HG03378 (cell line): ENCODE measurements around the gene SRSF12.
"Not testable (repeated sequence)": the region's sequence is repeated elsewhere in the genome, so short reads cannot be mapped to it uniquely, and the experiment has no call there.

Experiments
- ATAC-seq: cut with Tn5 transposase; IDR thresholded peaks from one replicate; pipeline ENCODE4 v1.9.1; 2021; ENCODE audit warnings: mild to moderate bottlenecking, moderate library complexity; ENCODE audit not compliant: unreplicated experiment

The SRSF12 gene

DNA sequence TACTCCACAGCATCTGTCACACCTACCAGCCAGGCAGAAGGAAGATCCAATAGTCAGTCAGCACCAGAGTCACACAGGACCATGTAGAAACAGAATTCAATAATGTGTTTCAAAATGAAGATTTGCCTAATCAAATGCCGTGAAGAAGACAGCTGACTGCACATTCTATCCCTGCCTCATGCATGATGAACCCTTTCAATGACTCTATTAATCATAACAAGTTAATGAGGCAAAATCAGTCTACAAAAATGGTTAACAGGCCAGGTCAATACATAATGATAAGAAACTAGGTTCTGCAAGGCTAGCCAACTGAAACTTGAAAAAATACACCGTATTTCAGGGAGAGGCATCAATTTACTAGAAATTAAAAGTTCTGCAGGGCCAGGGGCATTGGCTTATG, 44.0 kb downstream of the SRSF12 start:
- ATAC-seq, result no peak

DNA sequence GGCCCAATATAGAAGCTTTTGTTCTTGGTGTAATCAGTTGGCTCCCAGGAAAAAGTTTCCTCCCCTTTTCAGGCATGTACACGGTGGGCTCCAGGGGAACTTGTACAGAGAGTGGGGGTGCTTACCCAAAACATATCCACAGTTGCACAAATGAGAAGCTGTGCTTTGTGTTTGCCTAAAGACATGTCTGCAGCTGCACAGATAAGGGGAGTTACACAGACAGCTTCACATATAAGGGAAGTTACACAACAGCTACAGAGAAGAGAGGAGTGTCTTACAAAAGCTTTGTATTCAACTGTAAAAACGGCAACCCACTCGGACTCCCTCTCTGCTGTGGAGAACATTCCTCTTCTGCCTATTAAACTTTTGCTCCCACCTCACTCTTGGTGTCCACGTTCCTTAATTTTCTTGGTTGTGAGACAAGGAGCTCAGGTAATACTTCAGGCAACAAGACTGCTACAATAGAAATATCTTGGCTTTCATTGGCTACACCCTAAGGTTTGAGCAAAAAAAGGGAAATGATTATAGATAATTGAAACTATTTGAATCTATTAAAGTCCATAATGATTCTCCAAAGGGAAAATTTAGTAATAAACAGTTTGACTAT, 44.8 kb downstream of the SRSF12 start:
- no peak for ATAC-seq

DNA sequence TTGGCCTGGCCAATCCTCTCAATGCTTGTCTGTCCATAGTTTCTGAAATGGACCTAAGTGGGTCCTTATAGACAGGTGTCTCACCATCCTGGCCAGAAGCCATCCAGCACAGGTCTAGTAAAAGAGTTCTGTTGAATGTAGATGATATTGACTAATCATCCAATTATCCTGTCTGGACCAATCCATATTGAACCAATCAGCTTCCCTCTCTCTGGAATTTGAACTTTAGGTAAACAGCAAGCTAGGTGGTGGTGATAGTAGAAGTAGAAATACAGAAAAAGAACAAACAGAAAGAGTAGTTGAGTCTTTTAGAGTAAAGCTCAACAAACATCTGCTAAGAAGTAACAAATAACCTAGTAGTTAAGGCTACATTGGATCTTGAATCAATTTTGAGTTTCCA, 46.8 kb downstream of the SRSF12 start:
- ATAC-seq, result no peak

DNA sequence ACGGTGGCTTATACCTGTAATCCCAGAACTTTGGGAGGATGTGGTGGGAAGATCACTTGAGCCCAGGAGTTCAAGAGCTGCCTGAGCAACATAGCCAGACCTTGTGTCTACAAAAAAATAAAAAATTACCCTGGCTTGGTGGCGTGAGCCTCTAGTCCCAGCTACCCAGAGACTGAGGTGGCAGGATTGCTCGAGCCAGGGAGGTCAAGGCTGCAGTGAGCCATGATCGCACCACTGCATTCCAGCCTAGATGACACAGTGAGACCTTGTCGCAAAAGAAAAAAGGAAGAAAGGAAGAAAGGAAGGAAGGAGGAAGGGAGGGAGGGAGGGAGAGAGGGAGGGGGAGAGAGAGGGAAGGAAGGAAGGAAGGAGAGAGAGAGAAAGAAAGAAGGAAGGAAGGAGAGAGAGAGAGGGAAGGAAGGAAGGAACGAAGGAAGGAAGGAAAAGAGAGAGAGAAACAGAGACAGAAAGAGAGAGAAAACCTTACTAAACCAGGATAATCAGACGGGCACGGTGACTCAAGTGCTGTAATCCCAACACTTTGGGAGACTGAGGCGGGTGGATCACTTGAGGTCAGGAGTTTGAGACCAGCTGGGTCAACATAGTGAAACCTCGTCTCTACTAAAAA, 48.2 kb downstream of the SRSF12 start:
- no peak for ATAC-seq

DNA sequence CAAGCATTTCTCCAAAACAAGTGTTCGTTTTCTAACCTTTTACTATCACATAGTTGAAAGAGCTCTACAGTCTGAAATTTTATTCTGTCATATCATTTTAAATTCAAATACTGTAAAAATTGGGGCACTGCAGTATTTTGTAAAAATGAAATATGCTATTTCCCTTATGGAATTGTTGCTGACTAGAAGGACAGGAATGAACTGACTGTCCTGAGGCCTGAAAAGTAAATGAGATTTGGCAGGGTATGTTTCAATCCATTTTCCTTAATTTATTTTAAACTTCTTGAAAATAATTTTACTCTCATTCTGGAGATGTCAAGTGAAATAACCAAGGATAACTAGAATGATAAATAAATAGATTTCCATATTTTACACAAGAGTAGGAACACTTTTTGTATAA, 49.2 kb downstream of the SRSF12 start:
- no peak for ATAC-seq

DNA sequence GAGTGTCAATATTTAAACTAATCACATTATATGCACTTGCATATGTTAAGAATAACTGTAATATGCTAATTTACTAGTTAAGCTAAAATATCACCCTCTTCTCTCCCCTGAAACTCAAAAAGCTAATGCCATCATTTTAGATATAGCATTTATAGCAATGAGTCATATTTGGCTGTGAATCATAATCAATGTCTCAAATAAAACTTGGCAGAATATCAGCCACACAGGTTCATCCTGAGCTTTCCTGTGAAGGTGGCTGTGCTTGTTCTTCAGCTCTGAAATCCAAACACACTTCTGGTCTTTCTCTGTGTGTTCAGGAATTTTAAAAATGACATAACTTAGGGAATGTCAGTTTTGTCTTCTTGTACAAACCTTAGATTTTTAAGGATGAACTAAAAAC, 50.1 kb downstream of the SRSF12 start:
- ATAC-seq, result no peak

DNA sequence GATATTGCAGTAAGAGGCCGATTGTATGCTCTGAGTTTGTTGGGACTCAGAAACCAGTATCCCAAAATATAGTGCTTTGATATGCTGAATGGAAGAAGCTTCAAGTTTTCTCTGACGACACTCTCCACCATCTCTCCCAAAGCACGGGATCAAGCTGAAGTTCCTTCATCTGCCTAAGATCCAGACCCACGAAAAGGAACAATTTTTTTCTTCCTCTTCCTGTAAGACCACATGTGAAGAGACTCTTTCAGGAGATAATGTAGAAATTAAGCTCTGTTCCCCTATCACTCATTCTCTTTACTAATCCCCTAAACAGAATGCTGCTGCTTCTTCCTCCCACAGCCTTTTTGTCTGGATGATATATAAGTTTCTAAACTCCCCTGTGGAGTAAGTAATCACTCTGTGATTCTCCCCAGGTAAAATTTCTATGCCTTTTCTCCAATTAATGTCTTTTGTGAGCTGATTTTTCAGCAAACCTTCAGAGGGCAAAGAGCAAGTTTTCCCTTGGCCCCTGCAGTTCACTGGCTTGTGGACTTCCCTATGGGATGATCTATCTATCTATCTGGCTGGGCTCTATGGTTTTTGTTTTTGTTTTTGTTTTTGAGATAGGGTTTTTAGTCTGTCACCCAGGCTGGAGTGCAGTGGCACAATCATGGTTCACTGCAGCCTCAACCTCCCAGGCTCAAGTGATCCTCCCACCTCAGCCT, 50.8 kb downstream of the SRSF12 start:
- ATAC-seq, result no peak

DNA sequence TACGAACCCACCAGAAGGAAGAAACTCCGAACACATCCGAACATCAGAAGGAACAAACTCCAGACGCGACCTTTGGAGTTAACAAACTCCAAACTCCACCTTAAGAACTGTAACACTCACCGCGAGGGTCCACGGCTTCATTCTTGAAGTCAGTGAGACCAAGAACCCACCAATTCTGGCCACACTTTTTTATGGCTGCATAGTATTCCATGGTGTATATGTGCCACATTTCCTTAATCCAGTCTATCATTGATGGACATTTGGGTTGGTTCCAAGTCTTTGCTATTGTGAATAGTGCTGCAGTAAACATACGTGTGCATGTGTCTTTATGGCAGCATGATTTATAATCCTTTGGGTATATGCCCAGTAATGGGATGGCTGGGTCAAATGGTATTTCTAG, 51.8 kb downstream of the SRSF12 start:
- ATAC-seq, result not testable (repeated sequence)

DNA sequence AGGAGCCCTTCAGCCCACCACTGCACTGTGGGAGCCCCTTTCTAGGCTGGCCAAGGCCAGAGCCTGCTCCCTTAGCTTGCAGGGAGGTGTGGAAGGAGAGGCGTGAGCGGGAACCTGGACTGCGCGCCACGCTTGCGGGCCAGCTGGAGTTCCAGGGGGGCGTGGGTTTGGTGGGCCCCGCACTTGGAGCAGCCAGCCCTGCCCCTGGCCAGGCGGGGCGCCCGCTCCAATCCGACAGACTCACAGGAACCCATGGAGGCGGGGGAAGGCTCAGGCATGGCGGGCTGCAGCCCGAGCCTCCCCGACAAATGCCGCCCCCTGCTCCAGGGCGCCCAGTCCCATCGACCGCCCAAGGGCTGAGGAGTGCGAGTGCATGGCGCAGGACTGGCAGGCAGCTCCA, 52.9 kb downstream of the SRSF12 start:
- ATAC-seq, result not testable (repeated sequence)

DNA sequence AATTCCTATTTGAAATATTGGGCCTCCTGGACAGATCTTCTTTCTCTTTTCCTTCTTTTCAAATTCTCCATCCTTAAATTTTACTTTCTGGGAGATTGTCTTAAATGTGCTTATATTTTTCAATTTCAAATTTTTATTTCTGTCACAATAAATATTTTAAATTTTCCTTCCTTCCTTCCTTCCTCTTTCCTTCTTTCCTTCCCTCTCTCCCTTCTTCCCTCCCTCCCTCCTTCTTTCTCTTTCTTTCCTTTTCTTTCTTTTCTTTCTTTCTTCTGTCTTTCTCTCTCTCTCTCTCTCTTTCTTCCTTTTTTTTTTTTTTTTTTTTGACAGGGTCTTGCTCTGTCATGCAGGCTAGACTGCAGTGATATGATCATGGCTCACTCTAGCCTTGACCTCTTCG, 54.0 kb downstream of the SRSF12 start:
- ATAC-seq, result no peak

DNA sequence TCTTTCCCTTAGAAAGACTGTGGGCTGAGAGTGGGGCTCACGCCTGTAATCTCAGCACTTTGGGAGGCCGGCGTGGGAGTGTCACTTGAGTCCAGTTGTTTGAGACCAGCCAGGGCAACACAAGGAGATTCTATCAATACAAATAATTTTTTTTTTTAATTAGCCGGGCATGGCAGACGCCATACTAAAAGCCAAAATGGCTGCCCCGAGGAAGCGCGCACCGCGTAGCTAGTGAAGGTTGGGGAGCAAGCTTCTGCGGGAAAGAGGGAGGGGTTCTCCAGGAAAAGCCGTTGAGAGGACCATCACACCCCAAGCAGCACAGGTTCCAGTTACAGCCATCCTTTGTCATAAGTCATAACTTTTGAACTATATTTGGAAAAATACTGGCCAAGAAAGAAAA, 58.6 kb downstream of the SRSF12 start:
- ATAC-seq, result no peak

DNA sequence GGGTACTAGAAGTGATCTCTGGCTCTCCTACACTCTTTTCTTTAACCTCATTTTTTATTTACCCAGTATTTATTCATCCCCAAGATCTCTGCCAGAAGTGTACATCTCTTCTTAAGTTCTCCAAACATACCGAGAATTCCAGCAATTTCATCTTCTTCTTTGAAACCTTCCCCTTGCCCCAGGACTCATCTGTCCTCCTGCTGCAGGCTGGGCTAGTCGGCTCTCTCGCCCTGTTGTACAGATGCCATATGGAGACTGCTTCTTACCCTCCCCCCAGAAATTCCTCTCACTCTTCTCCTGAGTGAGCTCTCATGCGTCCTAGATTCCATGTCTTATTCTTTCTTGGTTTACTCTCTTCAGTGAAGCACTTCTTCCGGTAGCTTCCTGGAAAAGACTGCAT, 59.2 kb downstream of the SRSF12 start:
- no peak for ATAC-seq

DNA sequence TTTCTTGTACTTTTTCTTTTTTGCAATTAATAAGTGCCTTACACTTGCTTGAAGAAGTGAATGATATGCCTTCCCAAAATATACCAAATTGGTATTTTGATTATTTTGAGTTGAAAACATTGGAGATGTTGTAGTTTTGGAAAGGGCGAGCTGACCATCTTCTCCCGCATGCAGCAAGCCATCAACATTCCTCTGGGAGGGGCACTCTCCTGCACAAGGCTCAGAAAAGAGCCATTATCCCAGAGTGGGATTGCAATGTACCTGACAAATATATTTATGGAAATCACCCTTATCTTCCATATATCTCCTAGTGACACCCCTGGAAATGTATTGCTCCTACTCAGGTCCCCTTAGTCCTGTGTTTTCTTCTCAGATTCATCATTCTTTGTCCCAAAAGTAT, 60.1 kb downstream of the SRSF12 start:
- ATAC-seq, result no peak

DNA sequence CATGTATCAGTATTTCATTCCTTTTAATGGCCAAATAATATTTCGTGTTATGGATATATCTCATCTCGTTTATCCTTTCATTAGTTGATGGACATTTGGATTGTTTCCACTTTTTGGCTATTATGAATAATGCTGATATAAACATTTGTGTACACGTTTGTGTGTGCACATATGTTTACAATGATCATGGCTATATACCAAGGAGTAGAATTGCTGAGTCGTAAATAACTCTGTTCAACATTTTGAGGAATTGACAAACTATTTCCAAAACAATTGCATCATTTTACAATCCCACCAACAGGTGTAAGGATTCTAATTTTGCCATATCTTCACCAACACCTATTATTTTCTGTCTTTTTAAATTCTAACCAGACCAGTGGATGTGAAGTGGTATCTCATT, 63.7 kb downstream of the SRSF12 start:
- ATAC-seq, result no peak

DNA sequence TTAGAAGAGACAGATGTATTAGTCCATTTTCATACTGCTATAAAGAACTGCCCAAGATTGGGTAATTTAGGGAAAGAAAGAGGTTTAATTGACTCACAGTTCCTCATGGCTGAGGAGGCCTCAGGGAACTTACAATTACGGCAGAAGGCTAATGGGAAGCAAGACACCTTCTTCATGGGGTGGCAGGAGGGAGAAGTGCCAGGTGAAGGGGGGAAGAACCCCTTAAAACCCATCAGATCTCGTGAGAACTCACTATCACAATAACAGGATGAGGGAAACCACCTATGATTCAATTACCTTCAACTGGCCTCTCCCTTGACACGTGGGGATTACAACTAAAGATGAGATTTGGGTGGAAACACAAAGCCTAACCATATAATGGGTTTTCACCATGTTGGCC, 66.2 kb downstream of the SRSF12 start:
- no peak for ATAC-seq

DNA sequence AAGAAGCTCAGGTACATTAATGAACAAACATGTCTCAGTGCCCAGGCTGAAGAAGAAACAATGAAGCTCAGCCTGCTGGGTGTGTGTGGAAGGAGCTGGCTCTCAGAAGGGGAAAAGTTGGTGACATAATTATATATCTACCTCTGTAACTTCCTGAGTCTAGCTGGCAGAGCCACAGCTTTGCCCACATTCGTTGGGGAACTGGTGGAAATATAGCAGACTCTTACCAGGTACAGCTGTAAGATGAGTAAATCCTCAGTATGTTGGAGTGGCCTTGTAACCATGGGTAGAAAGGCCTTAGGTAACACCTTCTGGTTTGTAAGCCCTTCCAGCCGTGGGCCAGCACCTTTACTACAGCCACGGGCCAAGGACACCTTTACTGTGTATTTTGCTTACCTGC, 67.2 kb downstream of the SRSF12 start:
- no peak for ATAC-seq

DNA sequence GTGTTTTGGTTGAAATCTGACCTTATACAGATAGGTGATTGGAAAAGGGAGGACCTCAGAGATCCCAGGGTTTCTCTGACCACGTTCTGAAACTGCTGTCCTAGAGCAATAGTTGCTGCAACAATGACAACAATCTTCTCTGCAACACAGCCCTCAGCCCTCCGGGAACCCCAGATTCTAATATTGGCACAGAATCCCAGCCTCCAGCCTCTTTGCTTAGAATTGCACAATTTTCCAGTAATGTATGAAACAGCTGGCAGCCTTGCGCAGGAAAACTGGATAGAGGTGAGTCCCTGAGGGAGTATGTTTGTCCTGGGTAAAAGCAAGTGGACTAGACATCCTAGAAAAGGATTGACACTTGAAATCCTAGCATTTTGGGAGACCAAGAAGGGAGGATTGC, 67.7 kb downstream of the SRSF12 start:
- no peak for ATAC-seq

DNA sequence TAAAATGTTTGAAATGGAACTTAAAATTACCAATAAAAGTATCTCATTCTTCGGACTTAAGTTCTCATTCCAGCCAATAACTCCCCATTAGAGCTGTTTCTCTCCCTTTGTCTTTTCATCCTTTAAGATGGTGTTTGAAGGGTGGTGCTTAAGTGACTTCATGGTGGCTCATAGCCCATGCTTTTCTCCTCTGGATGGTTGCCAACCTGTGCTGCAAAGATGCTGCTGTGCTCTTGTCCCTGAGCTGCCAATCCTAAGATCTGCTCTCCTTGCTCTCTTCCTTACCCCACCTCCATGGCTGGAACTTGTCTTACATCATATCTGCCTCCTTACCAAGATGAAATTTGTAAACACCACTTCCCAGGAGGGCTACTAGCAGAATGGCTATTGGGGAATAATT, 68.9 kb downstream of the SRSF12 start:
- ATAC-seq, result no peak

DNA sequence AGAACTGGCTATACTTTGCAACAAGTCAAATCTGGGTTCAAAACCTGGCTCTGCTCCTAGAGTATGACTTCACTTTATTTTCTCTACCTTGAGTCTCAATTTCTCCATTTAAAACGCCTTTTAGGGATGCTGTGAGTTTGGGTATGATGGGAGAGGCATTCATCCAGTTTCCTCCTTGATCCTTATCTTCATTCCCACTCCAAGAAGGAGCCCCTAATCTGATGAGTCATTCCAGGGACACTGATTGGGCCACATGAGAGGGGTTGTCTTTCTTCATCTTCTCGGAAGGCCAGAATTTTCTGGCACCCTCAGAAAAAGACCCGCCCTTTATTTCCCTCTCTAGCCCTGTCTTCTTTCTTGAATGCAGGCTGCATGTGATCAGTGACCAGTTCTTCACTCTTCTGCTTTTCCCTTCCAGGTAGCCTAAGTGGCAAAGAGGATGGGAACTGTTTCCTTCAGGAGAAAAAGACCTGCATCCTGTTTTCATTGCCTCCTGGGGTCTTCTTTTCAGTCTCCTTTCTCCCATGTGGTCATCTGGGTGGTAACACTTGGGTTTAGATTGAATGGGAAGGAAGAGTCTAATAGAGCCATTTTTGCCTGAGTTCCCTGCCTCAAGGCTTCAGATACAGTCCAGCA, 69.5 kb downstream of the SRSF12 start:
- ATAC-seq, result no peak

DNA sequence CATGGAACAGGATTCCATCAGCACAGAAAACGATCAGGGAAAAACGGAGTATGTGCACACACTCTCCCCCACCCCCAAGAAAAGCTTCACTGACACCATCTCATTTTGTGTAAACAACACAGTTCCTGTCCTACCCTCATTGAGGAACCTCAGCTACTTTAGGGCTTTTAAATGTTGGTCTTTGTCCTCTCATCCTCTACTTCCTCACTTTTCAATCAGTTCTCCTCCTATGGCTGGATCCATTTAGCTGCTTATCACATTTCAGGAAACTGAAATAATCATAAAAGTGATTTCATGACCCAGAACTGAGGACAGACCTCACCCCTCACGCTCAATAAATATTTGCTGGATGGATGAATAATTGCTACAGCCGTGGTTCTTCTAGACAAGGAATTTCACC, 70.4 kb downstream of the SRSF12 start:
- ATAC-seq, result no peak
